ENCODE results near the gene AQP12A.
"Not testable (repeated sequence)": the region's sequence is repeated elsewhere in the genome, so short reads cannot be mapped to it uniquely, and the experiment has no call there.

Gene AQP12A

DNA sequence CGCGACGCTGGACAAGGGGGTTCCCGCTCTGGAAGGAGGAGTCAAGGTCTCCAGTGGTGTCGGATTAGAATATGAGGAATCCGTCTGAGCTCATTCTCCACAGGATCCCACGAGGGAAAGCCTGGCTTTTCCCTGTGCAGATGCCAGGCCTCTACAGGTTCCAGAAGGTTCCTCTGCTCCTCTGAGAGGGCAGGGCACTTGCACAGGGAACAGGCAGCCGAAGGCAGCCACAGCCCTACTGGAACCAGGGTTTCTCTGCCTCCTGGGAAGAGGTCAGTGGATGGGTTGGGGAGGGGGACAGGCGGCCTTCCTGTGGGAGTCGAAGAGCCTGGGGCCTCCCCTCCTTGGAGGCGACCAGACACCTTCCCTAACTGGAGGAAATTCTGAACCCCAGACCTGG, 1.7 kb upstream of the AQP12A start:
- peak; percentile 12 for DNase-seq

DNA sequence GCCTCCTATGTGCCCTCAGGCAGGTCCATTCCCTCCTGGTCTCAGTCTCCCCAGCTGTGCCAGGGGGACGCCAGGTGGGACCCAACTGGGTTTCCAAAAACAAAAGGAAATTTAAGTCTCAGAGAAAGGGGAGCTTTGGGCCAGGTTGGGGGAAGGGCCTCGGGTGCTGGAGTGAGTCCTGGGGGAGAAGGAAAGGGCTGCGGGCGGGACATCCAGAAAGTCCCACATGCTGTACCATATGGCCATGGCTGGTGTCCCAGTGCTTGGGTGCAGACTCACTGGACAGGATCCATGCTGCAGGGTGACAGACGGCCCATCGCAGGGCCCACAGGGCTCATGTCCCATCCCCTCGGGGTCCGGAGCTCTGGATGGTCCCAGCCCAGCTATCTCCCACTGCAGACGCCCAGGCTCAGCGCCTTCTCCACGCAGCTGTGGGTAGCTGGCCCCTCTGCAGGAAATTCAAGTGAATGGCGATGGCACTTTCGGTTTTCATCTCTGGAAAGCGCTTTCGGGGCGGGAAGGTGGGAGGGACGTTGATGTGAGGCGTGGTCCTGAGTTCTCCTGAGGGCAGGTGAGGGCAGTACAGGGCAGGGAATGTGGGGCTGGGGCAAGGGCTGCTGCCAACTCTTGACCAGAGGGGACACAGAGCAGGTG, 1.1 kb upstream of the AQP12A start:
- DNase-seq, result peak; percentile 4

DNA sequence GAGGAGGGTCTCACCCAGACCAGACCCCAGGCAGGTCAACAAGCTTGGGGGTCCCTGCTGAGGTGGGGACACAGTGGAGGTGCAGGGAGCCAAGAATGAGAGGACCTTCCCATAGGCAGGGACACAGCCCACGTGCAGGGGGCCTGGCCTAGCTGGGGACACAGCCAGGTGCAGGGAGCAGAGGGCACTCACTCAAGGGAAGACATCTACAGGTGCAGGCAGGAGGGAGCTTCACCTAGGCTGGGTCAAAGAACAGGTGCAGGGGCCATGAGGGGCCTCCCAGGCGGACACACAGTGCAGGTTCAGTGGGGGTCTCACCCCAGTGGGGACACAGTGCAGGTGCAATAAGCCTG, 615 bp upstream of the AQP12A start:
- not testable (repeated sequence) for DNase-seq

DNA sequence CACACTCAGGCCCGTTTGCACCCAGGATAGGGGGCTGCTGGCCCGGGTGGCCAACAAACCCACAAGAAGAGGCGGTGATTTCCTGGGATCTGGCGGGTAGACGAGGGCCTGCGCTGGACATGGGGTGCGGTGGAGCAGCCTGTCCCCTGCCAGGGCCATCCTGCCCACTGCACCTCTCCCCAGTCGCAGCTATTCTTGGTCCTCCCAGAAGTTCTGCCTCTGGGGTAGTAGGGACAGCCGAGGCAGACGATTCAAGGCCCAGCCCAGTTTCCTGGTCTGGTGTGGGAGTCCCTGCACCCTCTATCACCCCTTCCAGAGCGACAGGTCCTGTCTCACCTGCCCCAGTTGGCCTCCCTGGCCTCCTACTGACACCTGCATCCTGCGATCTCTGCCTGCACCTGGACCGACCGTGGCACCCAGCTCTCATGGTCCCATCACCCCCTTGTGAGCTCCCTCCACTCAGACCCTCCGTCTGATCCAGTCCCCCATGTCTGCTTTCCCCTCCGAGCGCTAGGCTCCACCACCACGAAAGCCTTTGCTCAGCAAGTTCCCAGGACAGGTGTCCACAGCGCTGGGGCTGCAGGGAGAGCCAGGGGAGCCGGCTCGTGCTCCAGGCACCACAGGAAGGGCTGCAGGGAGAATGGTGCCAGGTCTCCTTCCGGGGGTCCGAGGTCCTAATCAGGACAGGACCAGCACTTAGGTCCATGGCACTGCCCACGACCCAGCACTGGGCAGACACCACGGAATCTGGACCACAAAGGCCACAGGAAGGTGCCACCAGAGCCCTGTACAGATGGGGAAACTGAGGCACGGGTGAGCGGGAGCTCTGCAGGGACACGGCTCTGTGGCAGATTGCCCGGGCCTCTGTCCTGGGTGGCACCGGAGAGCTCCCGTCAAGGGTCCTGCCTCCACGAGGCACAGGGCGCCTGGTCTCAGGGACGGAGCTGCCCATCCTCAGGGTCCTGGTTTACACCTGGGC, 1.2 kb downstream of the AQP12A start:
- DNase-seq, result peak; percentile 4

DNA sequence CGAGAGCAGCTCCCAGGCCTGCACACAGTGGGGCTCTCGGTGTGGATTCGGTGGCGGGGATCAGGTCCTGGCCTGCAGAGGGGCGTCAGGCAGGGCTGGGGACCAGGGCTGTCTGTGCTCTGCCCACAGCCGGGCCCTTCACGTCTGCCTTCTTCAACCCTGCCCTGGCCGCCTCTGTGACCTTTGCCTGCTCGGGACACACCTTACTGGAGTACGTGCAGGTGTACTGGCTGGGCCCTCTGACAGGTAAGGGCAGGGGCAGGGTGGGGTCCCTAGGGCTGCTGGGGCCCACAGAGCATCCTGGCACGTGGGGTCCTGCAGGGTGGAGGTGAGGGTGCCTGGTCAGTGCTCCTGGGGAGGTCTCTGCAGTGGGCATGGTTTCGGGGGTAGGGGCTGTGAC, 2.6 kb downstream of the AQP12A start:
- DNase-seq, result not testable (repeated sequence)

DNA sequence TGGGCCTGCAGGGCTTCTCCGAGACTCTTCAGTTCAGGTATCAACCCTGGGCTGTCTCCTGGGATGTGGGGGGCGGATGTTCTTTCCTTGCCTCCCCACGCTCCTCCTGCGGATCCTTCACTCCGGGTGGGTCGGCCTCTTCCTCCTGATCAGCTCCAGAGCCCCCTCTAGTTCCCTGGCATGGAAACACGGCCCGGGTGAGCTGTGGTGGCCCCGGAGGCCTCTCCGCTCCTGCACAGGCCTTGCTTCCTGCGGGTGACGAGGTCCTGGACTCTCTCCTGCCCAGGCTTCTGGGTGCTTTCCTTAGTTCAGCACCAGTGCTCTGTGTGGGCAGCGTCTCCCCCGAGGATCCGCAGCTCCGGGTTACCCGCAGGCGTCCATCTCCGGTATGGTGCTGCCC, 3.9 kb downstream of the AQP12A start:
- not testable (repeated sequence) for DNase-seq

DNA sequence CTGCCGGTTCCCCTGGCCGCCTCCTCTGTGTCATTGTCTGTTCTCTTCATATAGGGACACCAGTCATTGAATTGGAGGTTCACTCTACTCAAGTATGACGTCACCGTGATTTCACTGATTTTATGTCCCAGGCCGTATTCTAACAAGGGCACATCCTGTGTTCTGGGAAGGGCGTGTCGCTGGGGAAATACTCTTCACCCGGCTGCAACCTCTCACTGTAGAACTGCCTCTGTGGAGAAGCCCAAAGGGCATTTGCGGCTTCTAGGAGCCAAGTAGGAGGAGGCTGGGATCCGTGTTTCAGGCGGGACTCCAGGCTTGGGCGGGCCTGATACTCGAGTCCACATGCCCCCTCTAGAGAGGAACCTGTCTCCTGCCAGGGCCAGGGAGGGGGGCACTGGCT, 4.8 kb downstream of the AQP12A start:
- not testable (repeated sequence) for DNase-seq

DNA sequence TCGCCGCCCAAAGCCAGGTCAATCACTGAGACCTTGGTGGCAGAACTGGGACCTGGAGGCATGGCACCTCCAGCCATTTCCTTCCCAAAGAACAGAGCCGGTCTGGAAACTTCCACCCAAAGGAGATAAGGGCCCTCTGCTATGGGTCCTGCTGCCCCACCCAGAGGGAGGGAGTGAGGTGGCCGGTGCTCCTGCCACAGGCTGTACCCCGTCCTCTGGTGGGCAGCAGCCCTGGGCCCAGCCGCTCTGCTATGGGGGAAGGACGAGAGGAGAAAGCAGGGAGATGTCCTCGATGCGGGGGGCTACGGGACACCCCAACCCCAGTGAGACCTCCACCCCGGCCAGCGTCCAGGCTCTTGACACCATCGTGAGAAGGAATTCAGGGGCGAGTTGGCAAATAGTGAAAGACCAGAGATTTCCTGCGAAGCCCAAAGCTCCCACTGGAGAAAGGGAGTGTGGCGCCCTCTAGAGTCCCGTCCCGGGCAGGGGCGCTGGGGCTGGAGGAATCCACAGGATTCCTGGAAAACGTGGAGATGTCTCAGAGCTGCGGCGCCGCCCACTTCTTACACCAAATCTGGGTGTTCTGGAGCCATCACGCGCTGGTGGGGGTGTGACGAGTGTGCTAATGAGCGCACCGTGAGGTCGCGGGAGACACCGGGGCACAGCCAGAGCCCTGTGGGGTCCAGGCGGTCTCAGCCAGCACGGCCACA, 7.3 kb downstream of the AQP12A start:
- DNase-seq, result not testable (repeated sequence)

DNA sequence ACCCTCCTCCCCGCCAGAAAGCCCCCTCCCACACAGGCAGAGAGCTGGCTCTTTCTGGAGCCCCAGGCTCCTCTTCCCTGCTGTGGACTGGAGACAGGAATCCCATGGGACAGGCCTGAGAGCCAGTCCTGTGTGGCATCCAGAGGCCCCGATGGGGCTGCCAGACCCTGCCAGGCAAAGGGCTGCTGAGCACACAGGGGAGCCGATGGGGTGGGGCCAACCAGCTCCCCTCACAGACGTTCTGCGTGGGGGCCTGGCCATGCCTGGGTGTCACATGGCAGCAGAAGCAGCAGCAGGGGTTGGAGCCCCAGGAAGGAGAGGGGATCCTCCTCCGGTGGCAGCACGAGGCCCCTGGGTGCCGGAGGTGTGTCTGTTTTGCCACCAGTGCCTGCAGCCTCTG, 8.2 kb downstream of the AQP12A start:
- DNase-seq, result not testable (repeated sequence)

DNA sequence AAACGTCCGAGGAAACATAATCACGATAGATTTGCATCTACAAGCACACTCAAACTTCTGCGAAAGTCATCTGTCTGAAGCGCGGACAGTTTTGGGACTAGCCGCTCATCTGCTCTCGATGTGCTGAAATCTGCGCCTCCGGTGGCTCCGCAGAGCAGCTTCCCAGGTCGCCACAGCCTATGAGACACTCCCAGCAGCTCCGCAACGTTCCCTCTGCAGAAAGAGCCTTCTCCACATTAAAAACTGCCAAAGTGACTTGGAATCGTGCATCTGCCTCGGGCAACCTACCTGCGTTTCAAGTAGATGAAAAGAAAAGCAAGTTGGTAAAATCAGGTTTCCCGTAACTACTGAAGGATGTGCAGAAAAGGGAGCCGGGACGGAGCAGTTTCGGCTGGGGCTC, 8.9 kb downstream of the AQP12A start:
- not testable (repeated sequence) for DNase-seq

DNA sequence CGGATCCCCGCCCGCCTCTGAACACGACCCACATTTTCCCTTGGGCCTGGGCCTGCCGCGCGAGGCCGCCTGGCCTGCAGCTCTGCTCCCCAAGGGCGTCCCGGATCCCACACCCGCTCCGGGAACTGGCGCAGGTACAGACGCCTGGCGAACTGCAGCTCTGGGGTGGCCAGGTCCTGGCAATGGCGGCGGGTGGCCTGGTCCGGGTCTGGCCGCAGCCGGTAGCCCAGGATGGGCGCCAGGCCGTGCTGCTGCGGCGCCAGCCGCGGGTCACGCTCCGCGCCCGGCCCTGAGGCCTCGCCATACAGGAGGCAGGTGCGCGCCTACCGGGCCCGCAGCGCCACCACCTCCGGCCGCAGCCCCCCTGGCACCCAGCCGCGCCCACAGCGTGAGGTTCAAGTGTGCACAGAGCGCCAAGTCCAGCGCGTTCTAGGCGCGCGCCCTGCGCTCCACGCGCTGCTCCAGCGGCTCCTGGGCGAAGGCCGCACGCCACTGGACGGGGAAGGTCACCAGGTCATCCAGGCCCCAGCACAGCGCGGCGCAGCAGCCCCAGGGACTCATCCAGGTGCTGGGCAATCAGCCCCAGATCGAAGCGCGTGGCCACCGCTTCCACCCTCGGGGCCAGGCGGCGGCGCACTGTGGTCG, 9.5 kb downstream of the AQP12A start:
- DNase-seq, result no peak

DNA sequence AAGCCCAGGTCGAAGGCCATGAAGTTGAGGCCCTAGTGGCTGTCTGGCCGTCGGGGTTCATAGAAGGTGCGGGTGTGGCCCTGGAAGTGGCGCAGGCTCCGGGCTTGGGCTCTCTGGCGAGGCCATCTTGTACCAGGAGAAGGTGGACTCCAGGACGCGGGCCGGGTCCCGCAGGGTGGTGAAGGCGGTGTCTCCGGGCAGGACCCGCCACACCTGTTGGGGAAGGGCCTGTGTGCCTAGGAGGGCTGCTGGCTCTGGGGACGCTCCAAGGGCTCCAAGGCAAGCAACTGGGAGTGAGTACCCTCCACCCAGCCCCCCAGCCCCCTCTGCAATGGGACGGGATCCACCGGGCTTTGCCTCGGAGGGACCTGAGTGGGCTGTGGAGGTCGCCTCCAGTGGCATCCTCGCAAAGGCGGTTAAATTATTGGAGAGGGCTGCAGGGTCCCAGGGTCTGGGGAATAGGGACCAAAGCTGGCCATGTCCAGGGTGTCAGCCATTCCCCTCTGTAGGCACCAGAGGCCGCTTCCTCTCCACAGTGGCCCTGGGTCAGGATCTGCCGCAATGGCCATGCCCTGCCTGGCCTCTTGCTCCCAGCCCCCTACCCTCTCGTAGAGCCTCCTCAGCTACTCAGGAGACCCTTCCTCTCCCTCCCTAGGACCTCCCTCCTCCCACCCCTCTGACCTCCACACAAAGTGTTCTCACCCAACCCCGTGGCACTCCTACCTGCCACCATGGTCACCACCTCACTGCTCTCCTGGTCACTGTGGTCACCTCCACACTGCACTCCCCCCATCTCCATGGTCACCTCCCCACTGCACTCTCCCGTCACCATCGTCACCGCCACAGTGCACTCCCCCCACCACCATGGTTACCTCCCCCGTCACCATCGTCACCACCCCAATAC, 10.3 kb downstream of the AQP12A start:
- no peak for DNase-seq

DNA sequence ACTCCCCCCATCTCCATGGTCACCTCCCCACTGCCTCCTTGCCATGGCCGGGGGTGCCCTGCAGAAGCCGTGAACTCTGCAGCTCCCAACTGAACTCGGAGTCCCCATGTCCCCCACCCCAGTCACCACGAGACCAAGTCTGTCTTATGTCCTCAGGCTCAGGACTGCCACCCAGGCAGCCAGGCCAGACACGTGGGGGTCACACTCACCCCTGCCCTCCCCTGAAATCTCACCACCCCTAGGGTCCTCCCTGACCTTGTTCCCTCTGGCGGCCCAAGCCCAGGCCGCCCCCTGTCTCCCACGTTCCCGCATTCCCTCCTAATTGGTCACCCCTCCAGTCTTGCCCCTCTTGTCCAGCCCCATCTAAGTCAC, 11.0 kb downstream of the AQP12A start:
- DNase-seq, result no peak

DNA sequence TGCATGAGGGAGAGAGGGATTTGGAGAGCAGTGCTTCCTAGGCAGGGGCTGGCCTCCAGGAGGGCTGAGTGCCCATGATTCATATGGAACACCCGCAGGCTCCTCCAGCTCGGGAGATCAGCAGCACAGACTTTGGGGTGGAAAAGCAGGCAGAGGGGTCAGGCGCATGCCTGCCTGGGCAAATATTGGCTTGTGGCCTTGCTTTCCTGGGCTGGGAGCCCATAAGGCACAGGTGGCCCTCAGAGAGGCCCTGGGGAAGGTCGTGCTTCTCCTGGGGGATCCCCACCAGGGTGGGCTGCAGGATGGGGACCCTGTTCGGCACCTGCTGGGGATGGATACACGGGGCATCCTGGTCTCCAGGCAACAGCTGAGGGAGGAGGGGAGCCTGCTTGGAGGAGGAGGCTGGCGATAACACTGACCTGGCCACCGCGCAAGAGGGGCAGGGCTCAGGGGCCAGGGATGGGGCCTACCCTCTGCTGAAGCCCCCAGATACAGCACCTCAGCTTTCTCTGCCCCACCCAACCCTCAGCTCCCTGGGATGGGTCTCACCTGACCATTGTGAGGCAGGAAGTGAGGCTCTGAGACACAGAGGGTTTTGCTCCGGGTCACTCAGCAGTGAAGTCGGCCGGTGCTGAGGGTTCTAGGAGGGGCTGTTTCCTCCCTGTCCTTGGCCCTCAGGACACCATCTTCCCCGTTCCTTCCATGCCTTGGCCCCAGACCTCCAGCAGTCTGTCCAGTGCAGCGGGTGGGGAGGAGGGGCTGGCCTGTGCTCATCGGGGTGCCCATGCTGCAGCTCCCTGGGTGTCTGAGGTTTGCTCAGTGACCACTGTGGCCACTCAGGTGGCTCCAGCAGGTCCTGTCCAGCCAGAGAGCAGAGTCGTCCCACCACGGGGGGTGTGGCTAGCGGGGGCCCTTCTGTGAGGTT, 12.0 kb downstream of the AQP12A start:
- DNase-seq, result no peak

DNA sequence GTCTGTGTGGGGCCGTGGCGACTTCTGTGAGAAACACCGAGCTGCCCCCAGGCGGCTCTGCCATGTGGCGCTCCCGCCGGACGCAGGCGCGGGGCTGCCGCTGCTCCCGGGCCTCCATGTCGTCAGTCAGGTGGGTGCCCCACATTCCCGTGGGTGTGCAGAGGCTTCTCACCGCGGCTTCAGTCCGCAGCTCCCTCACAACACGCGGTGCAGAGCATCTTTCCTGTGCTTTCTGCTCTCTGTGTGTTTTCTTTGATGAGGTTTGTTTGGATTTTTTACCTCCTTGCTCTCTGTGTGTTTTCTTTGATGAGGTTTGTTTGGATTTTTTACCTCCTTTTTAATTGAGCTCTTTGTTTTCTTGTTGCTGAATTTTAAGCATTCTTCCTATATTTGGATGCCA, 13.0 kb downstream of the AQP12A start:
- no peak for DNase-seq

DNA sequence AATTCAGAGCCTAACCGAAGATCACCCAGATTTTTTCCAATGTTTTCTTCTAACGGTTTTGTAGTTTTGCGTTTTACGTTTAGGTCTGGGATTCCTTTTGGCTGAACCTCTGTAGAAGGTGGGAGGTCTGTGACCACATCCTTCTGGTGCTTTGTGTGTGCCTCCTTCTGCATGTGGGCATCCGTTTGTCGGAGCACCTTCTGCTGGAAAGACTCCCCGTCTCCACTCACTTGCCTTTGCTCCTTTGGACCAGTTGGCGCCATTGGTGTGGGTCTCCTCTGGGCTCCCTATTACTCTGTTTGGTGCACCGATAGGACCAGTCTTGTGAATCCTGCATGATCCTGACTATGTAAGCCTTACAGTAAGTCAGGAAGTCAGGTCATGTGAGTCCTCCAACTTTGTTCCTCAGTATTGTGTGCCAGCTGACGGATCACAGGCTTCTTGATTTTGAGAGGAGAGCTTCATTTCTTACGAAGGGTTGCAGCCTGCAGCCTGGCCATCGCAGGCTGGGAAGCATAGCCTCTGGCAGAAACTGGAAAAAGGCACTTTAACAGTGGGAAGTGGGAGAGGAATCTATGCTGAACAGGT, 13.6 kb downstream of the AQP12A start:
- DNase-seq, result no peak

DNA sequence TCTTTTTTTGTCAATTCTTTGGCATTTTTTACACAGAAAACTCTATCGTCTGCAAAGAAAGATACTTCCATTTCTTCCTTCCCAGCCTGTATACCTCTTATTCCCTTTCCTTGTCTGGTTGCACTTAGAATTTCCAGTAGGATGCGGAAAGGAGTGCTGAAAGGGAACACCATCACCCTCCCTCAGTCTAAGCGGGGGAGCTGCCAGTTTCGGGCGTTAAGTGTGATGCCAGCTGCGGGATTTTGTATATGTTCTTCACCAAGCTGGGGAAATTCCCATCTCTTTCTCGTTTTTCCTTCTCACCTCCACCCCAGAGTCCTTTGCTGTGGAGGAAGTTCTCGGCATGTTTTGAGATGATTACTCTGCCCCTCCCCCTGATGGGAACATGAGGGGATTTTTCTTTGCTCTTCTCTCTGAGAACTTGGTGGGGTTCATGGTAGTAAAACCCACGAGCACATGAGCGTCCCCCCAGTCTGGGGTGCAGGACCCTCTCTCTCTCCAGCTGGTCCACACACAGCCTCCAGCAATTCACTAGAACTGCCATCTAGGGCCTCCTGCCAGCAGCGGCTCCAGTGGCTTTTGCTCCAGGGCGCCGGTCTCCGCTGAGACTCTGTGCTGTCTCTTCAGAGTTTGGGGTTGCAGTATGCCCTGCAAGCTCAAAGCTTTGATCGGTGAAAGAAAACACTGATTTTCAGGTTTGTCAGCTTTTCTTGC, 15.5 kb downstream of the AQP12A start:
- DNase-seq, result no peak

DNA sequence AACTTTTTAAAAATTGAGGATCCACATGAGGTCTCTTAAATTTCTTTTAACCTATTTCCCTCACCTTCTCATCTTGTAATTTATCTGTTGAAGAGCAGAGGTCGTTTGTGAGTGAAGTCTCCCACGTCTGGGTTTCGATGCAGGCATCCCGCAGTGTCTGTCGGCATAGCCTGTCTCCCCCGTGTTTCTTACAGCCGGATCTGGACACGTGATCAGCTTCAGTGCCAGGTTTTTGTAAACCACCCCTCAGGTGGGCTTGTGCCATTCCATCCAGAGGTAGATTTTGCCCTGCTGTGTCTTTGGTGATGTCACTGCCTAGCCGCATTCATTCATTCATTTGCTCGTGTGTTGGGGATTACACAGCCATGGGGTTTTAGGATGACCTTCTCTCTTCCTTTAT, 16.2 kb downstream of the AQP12A start:
- no peak for DNase-seq

DNA sequence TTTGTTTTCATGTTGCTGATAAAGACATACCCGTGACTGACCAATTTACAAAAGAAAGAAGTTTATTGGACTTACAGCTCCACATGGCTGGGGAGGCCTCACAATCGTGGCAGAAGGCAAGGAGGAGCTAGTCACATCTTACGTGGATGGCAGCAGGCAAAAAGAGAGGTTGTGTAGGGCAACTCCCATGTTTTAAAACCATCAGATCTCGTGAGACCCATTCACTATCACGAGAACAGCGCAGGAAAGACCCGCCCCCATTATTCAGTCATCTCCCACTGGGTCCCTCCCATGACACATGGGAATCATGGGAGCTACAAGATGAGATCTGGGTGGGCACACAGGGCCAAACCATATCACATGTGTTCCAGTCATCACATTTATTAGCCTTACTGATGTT, 16.8 kb downstream of the AQP12A start:
- DNase-seq, result no peak

DNA sequence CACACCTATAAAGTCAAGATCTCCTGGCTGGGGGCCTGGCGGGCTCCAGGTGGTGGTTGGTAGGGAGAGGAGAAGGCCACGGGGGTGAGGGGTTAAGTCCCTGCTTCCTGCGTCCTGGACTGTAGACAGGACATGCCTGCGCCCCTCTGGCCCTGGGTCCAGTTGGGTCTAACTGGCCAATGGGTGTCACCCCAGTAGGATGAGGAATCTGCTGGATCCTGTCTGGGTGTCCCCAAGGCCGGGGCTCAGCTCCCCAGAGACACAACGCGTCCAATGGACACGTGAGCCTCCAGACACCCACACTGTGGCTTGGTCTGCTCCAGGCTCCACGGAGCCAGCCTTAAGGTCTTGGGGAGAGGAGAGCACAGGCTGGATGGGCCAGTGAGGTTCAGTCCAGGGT, 19.6 kb downstream of the AQP12A start:
- DNase-seq, result no peak

Data from femur (tissue), 1 donor.